ENCODE measurements around the gene TLX1. TPM values are rescaled to one million over a fixed set of nuclear protein-coding genes. Genes with fewer than 3 reads are reported as not detected.

TLX1 gene
- total and polyA plus RNA-seq, 9 donors: not detected

DNA sequence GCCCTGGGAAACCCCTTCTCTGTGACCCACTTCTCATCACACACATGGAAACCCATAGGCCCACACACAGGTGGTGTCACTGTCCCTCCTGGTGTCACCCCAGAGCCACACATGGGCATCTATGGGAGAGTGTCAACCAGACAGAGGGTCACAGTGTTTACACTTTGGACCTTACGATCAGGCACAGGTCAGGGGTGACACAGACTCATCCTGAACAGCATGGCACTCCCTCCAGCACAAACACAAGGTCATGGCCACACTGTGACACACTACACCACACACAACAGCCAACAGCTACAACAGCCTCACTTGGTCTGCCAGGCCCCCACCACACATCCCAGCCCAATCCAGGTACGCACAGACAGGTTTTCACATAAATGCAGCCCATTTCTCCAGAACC, 6.2 kb downstream of the TLX1 start:
- no peak overlapping the region for H3K4me3 ChIP-seq
- H3K9me3 ChIP-seq: no peaks in the 10 kb centered on the region
- WGBS, 3 donors: 21 to 39% (median 28%) methylated on average over 2 of the region's 2 CpGs
- intact Hi-C loops (cut with DNase I): no loop called here
- peaks cover 7% of the 10 kb centered on the region for H3K27me3 ChIP-seq
- peaks cover 1% of the 10 kb centered on the region for H3K4me1 ChIP-seq (ENCODE audit: insufficient read depth)
- no peaks in the 10 kb centered on the region for H3K36me3 ChIP-seq
- TF ChIP-seq EP300 (IDR thresholded peaks at IDR 0.05) (no peak), CTCF (IDR thresholded peaks at IDR 0.05) (no peak), POLR2A (IDR thresholded peaks at IDR 0.05) (no peak)
- no peak for DNase-seq
- H3K27ac ChIP-seq: no peak overlapping the region

DNA sequence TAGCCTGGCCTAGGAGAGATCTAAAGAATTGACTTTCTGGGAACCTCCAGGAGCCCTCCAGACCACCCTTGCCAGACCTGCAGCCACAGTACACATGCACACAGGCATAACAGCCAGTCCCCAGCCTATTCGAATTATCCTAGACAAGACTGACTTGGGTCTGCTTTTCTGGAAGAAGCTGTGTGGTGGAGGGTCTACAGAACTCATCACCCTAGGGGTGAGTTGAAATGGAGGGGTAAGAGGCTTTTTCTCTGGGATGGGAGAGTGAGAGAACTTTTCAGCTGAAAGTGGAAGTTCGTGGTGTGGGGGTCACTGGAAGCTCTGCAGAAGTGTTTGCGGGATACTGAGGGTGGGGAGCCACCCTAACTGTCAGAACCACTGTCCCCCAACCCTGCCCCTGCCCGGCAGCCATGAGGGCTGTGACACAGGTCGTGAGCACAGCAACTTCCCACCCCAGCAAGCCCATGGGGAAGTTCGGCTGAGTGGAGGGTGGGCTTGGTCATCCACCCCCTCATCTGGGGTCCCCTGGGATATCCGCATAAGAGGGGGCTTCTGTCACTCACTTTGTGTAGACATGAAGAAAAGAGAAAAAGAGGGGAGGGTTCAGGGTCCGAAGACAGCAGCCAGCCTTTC, 7.8 kb downstream of the TLX1 start:
- DNase-seq: no peak
- Histone ChIP-seq H3K4me1 (ENCODE audit: insufficient read depth) (peaks cover 1% of the 10 kb centered on the region), H3K27ac (no peak overlapping the region), H3K4me3 (no peak overlapping the region), H3K36me3 (no peaks in the 10 kb centered on the region), H3K27me3 (peaks cover 7% of the 10 kb centered on the region), H3K9me3 (no peaks in the 10 kb centered on the region)
- no peak for TF ChIP-seq EP300 (IDR thresholded peaks at IDR 0.05)
- no peak for TF ChIP-seq POLR2A (IDR thresholded peaks at IDR 0.05)
- TF ChIP-seq CTCF (IDR thresholded peaks at IDR 0.05): no peak
- intact Hi-C loops (cut with DNase I): no loop called here
- WGBS, 3 donors: 24 to 32% (median 25%) methylated on average over 8 of the region's 8 CpGs

GRCh38 chr10:101139421-101139911, 8.4 kb downstream of the TLX1 start:
- WGBS, 3 donors: 9 to 14% (median 12%) methylated on average over 30 of the region's 30 CpGs
- H3K9me3 ChIP-seq: no peaks in the 10 kb centered on the region
- H3K27ac ChIP-seq: no peak overlapping the region
- TF ChIP-seq EP300 (IDR thresholded peaks at IDR 0.05): no peak
- TF ChIP-seq CTCF (IDR thresholded peaks at IDR 0.05): no peak
- no peak for TF ChIP-seq POLR2A (IDR thresholded peaks at IDR 0.05)
- intact Hi-C loops (cut with DNase I): no loop called here
- no peaks in the 10 kb centered on the region for H3K36me3 ChIP-seq
- H3K27me3 ChIP-seq: peaks cover 7% of the 10 kb centered on the region
- DNase-seq: no peak
- no peak overlapping the region for H3K4me3 ChIP-seq
- no peaks in the 10 kb centered on the region for H3K4me1 ChIP-seq (ENCODE audit: insufficient read depth)

DNA sequence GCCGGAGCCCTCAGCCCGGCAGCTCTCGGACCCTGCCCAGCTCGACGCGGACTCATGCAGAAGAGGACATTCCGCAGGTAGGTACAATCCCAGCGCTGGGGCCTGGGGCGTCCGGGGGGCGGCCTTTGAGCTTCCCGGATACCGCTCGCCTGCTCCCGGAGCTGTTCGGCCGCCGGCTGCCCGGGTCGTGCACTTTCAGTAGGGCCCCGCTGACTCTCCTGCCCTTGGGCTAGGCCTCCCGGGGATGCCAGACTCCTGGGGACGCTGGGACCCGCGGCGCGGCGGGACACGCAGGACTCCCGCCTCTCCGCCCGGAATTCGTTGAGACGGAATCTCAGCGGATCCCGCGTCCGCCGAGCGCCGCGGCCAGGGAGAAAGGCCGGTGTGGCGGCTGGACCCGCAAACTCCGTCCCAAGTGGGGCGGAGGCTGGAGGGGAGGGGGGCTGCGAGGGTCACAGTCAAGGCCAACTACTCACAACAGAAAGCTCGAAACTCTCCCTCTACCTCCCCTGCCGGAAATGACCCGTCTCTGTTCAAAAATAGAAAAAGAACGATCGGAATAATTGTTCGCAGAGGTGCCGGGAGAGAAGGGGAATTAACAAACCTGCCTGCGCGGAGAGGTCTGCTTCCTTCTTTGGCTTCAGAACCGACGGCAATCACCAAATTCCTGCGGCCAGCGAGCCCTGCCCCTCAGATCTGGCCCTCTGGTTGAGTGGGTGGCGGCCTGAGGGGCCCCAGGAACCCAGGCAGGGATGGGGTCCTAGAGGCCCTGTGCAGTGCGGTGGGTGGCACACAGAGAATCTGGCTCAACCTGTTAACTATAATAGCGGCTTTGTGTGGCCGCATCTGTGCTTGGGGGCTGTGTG, 9.2 kb downstream of the TLX1 start:
- no peak for DNase-seq
- 7 to 8% (median 7%) methylated on average over 42 to 65 of the region's 65 CpGs for WGBS, 3 donors
- Histone ChIP-seq H3K4me3 (no peak overlapping the region), H3K27ac (no peak overlapping the region), H3K4me1 (ENCODE audit: insufficient read depth) (no peaks in the 10 kb centered on the region), H3K27me3 (peaks cover 7% of the 10 kb centered on the region), H3K36me3 (no peaks in the 10 kb centered on the region), H3K9me3 (no peaks in the 10 kb centered on the region)
- intact Hi-C loops (cut with DNase I): loop anchor here in 1 of 4 donors (10.0 kb wide), 1 partner anchor 86 kb away; no protein-coding TSS in a partner anchor
- TF ChIP-seq EP300 (IDR thresholded peaks at IDR 0.05): no peak
- no peak for TF ChIP-seq POLR2A (IDR thresholded peaks at IDR 0.05)
- TF ChIP-seq CTCF (IDR thresholded peaks at IDR 0.05): no peak

Measured in ovary (tissue), 9 donors.